VCaP (cell line): ENCODE results near the gene RNF113A.
A peak's percentile ranks its signal among the peaks of the same experiment; 100 is the strongest.
"Not testable (repeated sequence)": the region's sequence is repeated elsewhere in the genome, so short reads cannot be mapped to it uniquely, and the experiment has no call there.

Experiments
- H3K27ac ChIP-seq: fragments of 450-650 bp; 2 replicates; pipeline ENCODE4 v1.5.1; 2017
- CTCF ChIP-seq: fragments of 450-650 bp; conservative IDR thresholded peaks from 2 replicates; pipeline ENCODE4 v1.5.1; 2017; ENCODE audit warnings: mild to moderate bottlenecking, moderate library complexity

The RNF113A gene

GRCh38 chrX:119870626-119871131 lies 854 bp downstream of the RNF113A start:
- TF ChIP-seq CTCF, result no peak

DNA sequence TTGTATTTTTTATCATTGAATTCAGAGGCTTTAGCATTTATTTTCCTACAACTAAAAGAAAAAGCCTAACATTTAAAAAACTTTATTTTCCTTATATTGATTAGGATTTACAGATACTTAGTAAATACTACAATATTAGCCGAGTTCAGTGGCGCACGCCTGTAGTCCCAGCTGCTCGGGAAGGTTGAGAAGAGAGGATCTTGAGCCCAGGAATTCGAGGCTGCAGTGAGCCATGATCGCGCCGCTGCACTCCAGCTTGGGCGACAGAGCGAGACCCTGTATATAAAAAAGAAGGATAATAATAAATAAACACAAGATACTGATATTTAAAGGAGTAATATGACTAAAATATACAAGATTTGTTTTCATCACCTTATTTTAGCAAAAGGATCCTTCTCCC lies 18.1 kb downstream of the RNF113A start:
- no peak for TF ChIP-seq CTCF
- peak overlapping the region; percentile 62 for H3K27ac ChIP-seq

More at GRCh38 chrX:119870626-119871131, 854 bp downstream of the RNF113A start:
- H3K27ac ChIP-seq, result peak overlapping the region; percentile 58; the same call in 1 of the 2 replicates

DNA sequence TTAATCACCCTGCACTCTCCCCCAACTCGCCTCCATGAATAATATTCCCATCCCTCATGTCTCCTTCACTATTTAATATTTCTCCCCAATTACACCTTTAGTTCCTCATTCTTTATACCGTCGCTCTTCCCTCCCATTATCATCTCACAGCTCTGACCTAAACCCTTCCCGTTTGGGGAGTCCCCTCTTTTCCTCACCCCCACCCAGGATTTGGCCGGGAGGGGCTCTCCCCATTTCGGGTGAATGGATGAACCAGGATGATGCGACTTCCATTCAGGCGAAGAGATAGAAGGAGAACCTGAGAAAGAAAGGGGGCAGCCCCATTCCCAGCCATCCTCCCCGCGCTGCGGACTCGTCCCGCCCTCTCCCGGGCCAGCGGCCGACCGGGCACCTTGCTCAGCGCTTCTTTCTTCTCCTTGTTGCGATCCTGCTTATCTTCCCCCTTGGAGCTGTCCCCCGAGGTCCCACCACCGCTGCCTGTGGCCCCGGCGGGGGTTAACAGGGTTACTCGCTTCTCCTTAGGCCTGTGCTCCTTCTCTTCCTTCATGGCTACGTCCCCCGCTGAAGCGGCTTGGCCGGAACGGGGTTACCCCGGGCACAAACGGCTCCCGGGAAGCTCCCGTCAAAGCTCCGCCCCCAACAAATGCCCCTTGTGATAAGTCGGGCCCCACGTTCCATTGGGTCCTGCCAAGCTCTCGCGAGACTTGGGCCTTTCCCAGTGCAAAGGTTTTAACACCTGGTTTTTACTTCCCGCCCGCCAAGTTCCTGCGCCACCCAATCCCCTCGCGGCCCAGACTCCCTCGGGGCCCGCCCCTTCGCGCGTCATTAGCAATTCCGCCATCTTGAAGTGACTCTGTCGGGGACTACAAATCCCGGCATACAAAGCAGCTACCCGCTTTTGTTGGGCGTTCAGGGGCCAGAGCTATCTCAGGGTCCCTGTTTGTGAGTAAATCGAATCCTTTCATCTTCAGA lies 18.9 kb downstream of the RNF113A start, which contains the start of gene UPF3B:
Gene UPF3B (minus strand): TSS at position 582 of the 972 bp plus-strand sequence. CDS start 35 bp downstream, at position 547.
- H3K27ac ChIP-seq, result peak within 1 kb of the TSS; percentile 62
- no peak for TF ChIP-seq CTCF

DNA sequence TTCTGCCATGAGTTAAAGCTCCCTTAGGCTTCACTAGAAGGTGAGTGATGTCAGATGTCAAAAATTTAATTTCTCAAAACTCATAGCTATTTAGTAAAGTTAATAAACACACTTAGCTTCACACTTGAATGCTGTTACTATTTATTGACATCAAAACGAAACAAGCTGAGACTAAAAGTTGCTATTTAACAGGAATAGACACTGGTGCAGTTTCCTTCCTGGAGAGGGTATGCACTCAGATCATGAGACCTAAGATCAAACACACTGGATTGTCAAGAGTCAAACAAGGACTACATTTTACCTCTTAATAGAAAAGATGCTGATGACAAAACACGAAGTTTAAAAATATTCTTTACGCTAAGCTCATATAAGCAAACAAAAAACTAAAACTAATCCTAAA lies 37.6 kb downstream of the RNF113A start:
- H3K27ac ChIP-seq, result no peak overlapping the region
- no peak for TF ChIP-seq CTCF

GRCh38 chrX:119828446-119828845 lies 43.1 kb downstream of the RNF113A start:
- TF ChIP-seq CTCF, result no peak
- no peak overlapping the region for H3K27ac ChIP-seq

DNA sequence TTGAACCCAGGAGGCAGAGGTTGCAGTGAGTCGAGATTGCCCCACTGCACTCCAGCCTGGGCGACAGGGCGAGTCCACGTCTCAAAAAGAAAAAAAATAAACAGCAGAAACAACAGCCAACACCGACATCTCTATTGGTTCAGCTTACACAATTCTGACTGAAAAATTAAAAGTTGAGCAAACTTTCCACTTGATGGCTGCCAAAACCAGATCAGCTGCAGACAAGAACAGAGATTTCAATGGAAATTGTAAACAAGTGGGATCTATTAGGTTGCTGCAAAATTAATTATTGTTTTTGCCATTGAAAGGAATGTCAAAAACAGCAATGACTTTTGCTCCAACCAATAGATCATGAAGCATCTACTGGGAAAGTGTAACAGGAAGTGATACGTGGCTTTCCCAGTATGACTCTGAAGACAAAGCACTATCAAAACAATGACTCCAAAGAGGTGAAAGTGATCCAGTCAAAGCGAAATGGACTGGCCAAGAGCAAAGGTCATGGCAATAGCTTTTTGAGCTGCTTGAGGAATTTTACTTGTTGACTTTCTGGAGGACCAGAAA lies 45.1 kb downstream of the RNF113A start:
- no peak overlapping the region for H3K27ac ChIP-seq

DNA sequence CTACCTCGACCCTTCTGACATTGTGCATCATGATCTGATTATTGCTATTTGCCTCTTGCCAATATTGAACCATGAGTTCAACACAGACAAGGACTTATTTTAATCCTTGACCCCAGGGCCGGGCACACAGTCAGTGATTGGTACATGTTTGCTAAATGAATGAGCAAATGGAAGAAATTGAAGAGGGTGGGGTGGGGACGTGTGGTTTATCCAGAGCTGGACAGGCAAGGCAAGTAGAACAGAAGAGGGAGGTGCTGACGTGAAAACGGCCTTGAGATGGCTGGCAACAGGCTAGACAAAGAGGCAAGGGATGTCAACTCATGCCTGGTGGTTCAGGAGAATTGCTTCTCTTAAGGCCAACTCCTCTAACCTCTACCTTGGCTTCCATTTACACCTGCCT lies 47.3 kb downstream of the RNF113A start:
- H3K27ac ChIP-seq, result not testable (repeated sequence)

More for the DNA sequence above, 45.1 kb downstream of the RNF113A start:
- TF ChIP-seq CTCF, result no peak

GRCh38 chrX:119821703-119822102 lies 49.8 kb downstream of the RNF113A start:
- not testable (repeated sequence) for H3K27ac ChIP-seq
